Naive B cell (primary cell): Measurements from ENCODE around the gene OR6B3. TPM values are rescaled to one million over a fixed set of nuclear protein-coding genes. Genes with fewer than 3 reads are reported as not detected.

Source experiments
- ATAC-seq, 2 donors: fragments of 150-1000 bp; cut with Tn5 transposase; 2 replicates each; pipeline ENCODE4 v1.10.0; 2021; ENCODE audit warnings: low read depth in 2 of 2, mild to moderate bottlenecking in 2 of 2, moderate library complexity in 2 of 2
- DNase-seq: peaks from one replicate; pipeline ENCODE4 v3.0.0; 2022
- H3K27ac Mint-ChIP-seq, 6 donors: one replicate each; pipeline ENCODE4 v1.8.0; 2020 to 2022; ENCODE audit warnings: mild to moderate bottlenecking in 6 of 6, mixed read lengths in 6 of 6, moderate library complexity in 5 of 6, inconsistent platforms in 2 of 6
- H3K27me3 Mint-ChIP-seq, 3 donors: one replicate each; pipeline ENCODE4 v1.8.0; 2021 to 2022; ENCODE audit warnings: mixed read lengths in 3 of 3, mild to moderate bottlenecking in 1 of 3
- H3K36me3 Mint-ChIP-seq, 2 donors: one replicate each; pipeline ENCODE4 v1.8.0; 2020 to 2022; ENCODE audit warnings: mixed read lengths in 2 of 2, inconsistent platforms in 1 of 2, mild to moderate bottlenecking in 1 of 2
- H3K4me1 Mint-ChIP-seq, 3 donors: one replicate each; pipeline ENCODE4 v1.8.0; 2020 to 2022; ENCODE audit warnings: mixed read lengths in 3 of 3, inconsistent platforms in 1 of 3, mild to moderate bottlenecking in 1 of 3, moderate library complexity in 1 of 3
- H3K4me3 Mint-ChIP-seq, 8 donors: one replicate each; pipeline ENCODE4 v1.8.0; 2020 to 2022; ENCODE audit warnings: mild to moderate bottlenecking in 8 of 8, mixed read lengths in 8 of 8, moderate library complexity in 8 of 8, inconsistent platforms in 2 of 8
- H3K9me3 Mint-ChIP-seq, 7 donors: one replicate each; pipeline ENCODE4 v1.8.0; 2020 to 2022; ENCODE audit warnings: mixed read lengths in 7 of 7, mild to moderate bottlenecking in 5 of 7, inconsistent platforms in 2 of 7, moderate library complexity in 1 of 7
- polyA plus RNA-seq, 6 donors: library from polyadenylated mRNA; unstranded; fragments of 300-500 nt; fragmentation: Illumina TruSeq; gene quantifications; one replicate each; pipeline ENCODE4 v1.2.3, GENCODE V29; 2021; ENCODE audit warnings: low read depth in 6 of 6

Gene OR6B3
- not detected for polyA plus RNA-seq

- no peak for DNase-seq
- Mint-ChIP-seq H3K36me3 (no peaks in the 10 kb centered on the region), H3K4me1 (peaks cover 0 to 6% (median 4%) of the 10 kb centered on the region in 3 donors), H3K27me3 (peaks cover 30 to 61% (median 47%) of the 10 kb centered on the region in 3 donors), H3K4me3 (peak within 1 kb of the TSS in 1 of 8 donors; percentile 64), H3K27ac (no peak within 1 kb of the TSS), H3K9me3 (peaks cover 0 to 2% (median 0%) of the 10 kb centered on the region in 7 donors)
- no peak for ATAC-seq
Measured at GRCh38 chr2:240053173-240054155, at the start of gene OR6B3. Gene OR6B3 (minus strand): TSS chr2:240053521.

GRCh38 chr2:240098349-240098748, 45.0 kb upstream of the OR6B3 start:
- H3K27me3 Mint-ChIP-seq = peaks cover 56 to 81% (median 71%) of the 10 kb centered on the region in 3 donors
- ATAC-seq (no peak), DNase-seq (no peak)
- peaks cover 7 to 38% (median 20%) of the 10 kb centered on the region in 7 donors for H3K9me3 Mint-ChIP-seq
- H3K27ac Mint-ChIP-seq = no peak overlapping the region
- H3K36me3 Mint-ChIP-seq = peaks cover 0 to 36% of the 10 kb centered on the region in 2 donors
- no peaks in the 10 kb centered on the region for H3K4me1 Mint-ChIP-seq
- H3K4me3 Mint-ChIP-seq = no peak overlapping the region

GRCh38 chr2:240095556-240096523, 42.5 kb upstream of the OR6B3 start:
- Mint-ChIP-seq H3K9me3 (peaks cover 10 to 54% (median 28%) of the 10 kb centered on the region in 7 donors), H3K4me3 (no peak overlapping the region), H3K27me3 (peaks cover 63 to 82% (median 81%) of the 10 kb centered on the region in 3 donors), H3K27ac (no peak overlapping the region), H3K4me1 (no peaks in the 10 kb centered on the region), H3K36me3 (peaks cover 5 to 44% of the 10 kb centered on the region in 2 donors)
- ATAC-seq (no peak), DNase-seq (no peak)

- ATAC-seq = no peak
- Mint-ChIP-seq H3K27ac (no peak overlapping the region), H3K4me3 (no peak overlapping the region), H3K9me3 (peaks cover 16 to 57% (median 35%) of the 10 kb centered on the region in 7 donors), H3K4me1 (no peaks in the 10 kb centered on the region), H3K36me3 (peaks cover 5 to 26% of the 10 kb centered on the region in 2 donors), H3K27me3 (peaks cover 31 to 55% (median 44%) of the 10 kb centered on the region in 3 donors)
- no peak for DNase-seq
Measured at GRCh38 chr2:240089306-240089705, 36.0 kb upstream of the OR6B3 start.

GRCh38 chr2:240086563-240086962, 33.2 kb upstream of the OR6B3 start:
- H3K4me3 Mint-ChIP-seq = no peak overlapping the region
- DNase-seq = no peak
- peaks cover 12 to 42% (median 25%) of the 10 kb centered on the region in 7 donors for H3K9me3 Mint-ChIP-seq
- peaks cover 0 to 18% of the 10 kb centered on the region in 2 donors for H3K36me3 Mint-ChIP-seq
- H3K4me1 Mint-ChIP-seq = no peaks in the 10 kb centered on the region
- H3K27ac Mint-ChIP-seq = no peak overlapping the region
- no peak for ATAC-seq
- peaks cover 14 to 38% (median 27%) of the 10 kb centered on the region in 3 donors for H3K27me3 Mint-ChIP-seq

- Mint-ChIP-seq H3K27me3 (peaks cover 7 to 40% (median 27%) of the 10 kb centered on the region in 3 donors), H3K36me3 (peaks cover 0 to 27% of the 10 kb centered on the region in 2 donors), H3K4me1 (no peaks in the 10 kb centered on the region), H3K4me3 (no peak overlapping the region), H3K9me3 (peaks cover 13 to 55% (median 34%) of the 10 kb centered on the region in 7 donors), H3K27ac (no peak overlapping the region)
- DNase-seq (no peak), ATAC-seq (no peak)
Measured at GRCh38 chr2:240078631-240079030, 25.3 kb upstream of the OR6B3 start.

GRCh38 chr2:240077442-240077841, 24.1 kb upstream of the OR6B3 start:
- Mint-ChIP-seq H3K4me1 (no peaks in the 10 kb centered on the region), H3K4me3 (peak overlapping the region in 1 of 8 donors; percentile 51), H3K36me3 (peaks cover 0 to 27% of the 10 kb centered on the region in 2 donors), H3K27me3 (peaks cover 9 to 49% (median 27%) of the 10 kb centered on the region in 3 donors), H3K9me3 (peaks cover 13 to 55% (median 34%) of the 10 kb centered on the region in 7 donors), H3K27ac (no peak overlapping the region)
- ATAC-seq (no peak), DNase-seq (no peak)

GRCh38 chr2:240074545-240074944, 21.2 kb upstream of the OR6B3 start:
- Mint-ChIP-seq H3K27me3 (peaks cover 15 to 44% (median 28%) of the 10 kb centered on the region in 3 donors), H3K27ac (no peak overlapping the region), H3K4me3 (no peak overlapping the region), H3K9me3 (peaks cover 14 to 51% (median 36%) of the 10 kb centered on the region in 7 donors), H3K4me1 (no peaks in the 10 kb centered on the region), H3K36me3 (peaks cover 0 to 33% of the 10 kb centered on the region in 2 donors)
- ATAC-seq (no peak), DNase-seq (no peak)

GRCh38 chr2:240070907-240071306, 17.6 kb upstream of the OR6B3 start:
- Mint-ChIP-seq H3K27ac (no peak overlapping the region), H3K36me3 (peaks cover 0 to 17% of the 10 kb centered on the region in 2 donors), H3K4me3 (no peak overlapping the region), H3K4me1 (no peaks in the 10 kb centered on the region), H3K27me3 (peaks cover 34 to 57% (median 43%) of the 10 kb centered on the region in 3 donors), H3K9me3 (peaks cover 9 to 38% (median 15%) of the 10 kb centered on the region in 7 donors)
- ATAC-seq = no peak
- DNase-seq = no peak

GRCh38 chr2:240069829-240070228, 16.5 kb upstream of the OR6B3 start:
- Mint-ChIP-seq H3K27ac (no peak overlapping the region), H3K4me3 (no peak overlapping the region), H3K27me3 (peaks cover 31 to 54% (median 43%) of the 10 kb centered on the region in 3 donors), H3K4me1 (no peaks in the 10 kb centered on the region), H3K36me3 (peaks cover 0 to 8% of the 10 kb centered on the region in 2 donors), H3K9me3 (peaks cover 4 to 28% (median 10%) of the 10 kb centered on the region in 7 donors)
- DNase-seq = no peak
- no peak for ATAC-seq

GRCh38 chr2:240068193-240068592, 14.9 kb upstream of the OR6B3 start:
- peaks cover 28 to 43% (median 38%) of the 10 kb centered on the region in 3 donors for H3K27me3 Mint-ChIP-seq

GRCh38 chr2:240066489-240066888, 13.2 kb upstream of the OR6B3 start:
- no peak overlapping the region for H3K4me3 Mint-ChIP-seq
- H3K9me3 Mint-ChIP-seq = peaks cover 4 to 28% (median 9%) of the 10 kb centered on the region in 7 donors
- no peaks in the 10 kb centered on the region for H3K4me1 Mint-ChIP-seq
- H3K36me3 Mint-ChIP-seq = peaks cover 0 to 8% of the 10 kb centered on the region in 2 donors
- ATAC-seq = no peak
- H3K27me3 Mint-ChIP-seq = peaks cover 31 to 37% (median 31%) of the 10 kb centered on the region in 3 donors
- DNase-seq = no peak
- H3K27ac Mint-ChIP-seq = no peak overlapping the region

More at GRCh38 chr2:240068193-240068592, 14.9 kb upstream of the OR6B3 start:
- ATAC-seq (no peak), DNase-seq (no peak)
- peaks cover 4 to 28% (median 9%) of the 10 kb centered on the region in 7 donors for H3K9me3 Mint-ChIP-seq
- no peaks in the 10 kb centered on the region for H3K4me1 Mint-ChIP-seq
- H3K27ac Mint-ChIP-seq = no peak overlapping the region
- peaks cover 0 to 8% of the 10 kb centered on the region in 2 donors for H3K36me3 Mint-ChIP-seq
- H3K4me3 Mint-ChIP-seq = no peak overlapping the region

- ATAC-seq = no peak
- Mint-ChIP-seq H3K27me3 (peaks cover 37 to 40% (median 38%) of the 10 kb centered on the region in 3 donors), H3K9me3 (peaks cover 4 to 27% (median 9%) of the 10 kb centered on the region in 7 donors), H3K27ac (no peak overlapping the region), H3K4me1 (no peaks in the 10 kb centered on the region), H3K36me3 (peaks cover 0 to 6% of the 10 kb centered on the region in 2 donors), H3K4me3 (no peak overlapping the region)
- no peak for DNase-seq
Measured at GRCh38 chr2:240064898-240065297, 11.6 kb upstream of the OR6B3 start.
